IMR-90 (cell line): ENCODE measurements around the gene BTNL8. TPM values are rescaled to one million over a fixed set of nuclear protein-coding genes. Genes with fewer than 3 reads are reported as not detected.

Experiments
- ATAC-seq: fragments of 200-7000 bp; cut with Tn5 transposase; 2 replicates; pipeline ENCODE4 v1.9.1; 2020; ENCODE audit warnings: low read depth, mild to moderate bottlenecking, moderate library complexity
- BruUV-seq: library from RNA; stranded (reverse); fragments of 400-500 nt; replicated peaks from 2 replicates; lab custom pipeline; 2021; lab: Mats Ljungman, UMichigan
- CTCF ChIA-PET: fragments of 300-600 bp; formaldehyde crosslinking; extraction: SDS; loops from one replicate; lab custom pipeline; 2021; ENCODE audit warnings: antibody characterized with exemption; lab: Yijun Ruan, JAX
- POLR2A ChIA-PET: fragments of 300-600 bp; sonication (Branson Sonifier 250); formaldehyde crosslinking; loops from one replicate; lab custom pipeline; 2022; ENCODE audit warnings: antibody characterized with exemption; ENCODE audit not compliant: unreplicated experiment; lab: Charles Lee
- DNase-seq: peaks from one replicate; pipeline ENCODE4 v3.0.0; 2013
- H2AFZ ChIP-seq: replicated peaks from 2 replicates; pipeline ENCODE3; 2013; ENCODE audit warnings: low read length, mild to moderate bottlenecking; ENCODE audit not compliant: poor library complexity
- H2AK5ac ChIP-seq: 2 replicates; pipeline ENCODE4 v1.6.1; 2013; ENCODE audit warnings: low read depth, low read length, inconsistent platforms
- H2AK9ac ChIP-seq: replicated peaks from 2 replicates; pipeline ENCODE3; 2013; ENCODE audit warnings: mild to moderate bottlenecking, low read depth, low read length, moderate library complexity; ENCODE audit not compliant: poor library complexity
- H2BK120ac ChIP-seq: 2 replicates; pipeline ENCODE4 v1.6.1; 2013; ENCODE audit warnings: low read depth, low read length, inconsistent platforms
- H2BK15ac ChIP-seq: 3 replicates; pipeline ENCODE4 v1.6.1; 2013; ENCODE audit warnings: low read depth, low read length, inconsistent platforms
- H2BK20ac ChIP-seq: 2 replicates; pipeline ENCODE4 v1.6.1; 2013; ENCODE audit warnings: low read depth, mild to moderate bottlenecking, inconsistent platforms, low read length, moderate library complexity
- H2BK5ac ChIP-seq: 2 replicates; pipeline ENCODE4 v1.6.1; 2013; ENCODE audit warnings: mild to moderate bottlenecking, low read depth, low read length, inconsistent platforms; ENCODE audit not compliant: poor library complexity, severe bottlenecking
- H3K14ac ChIP-seq: replicated peaks from 2 replicates; pipeline ENCODE4 v1.6.1; 2013; ENCODE audit warnings: low read depth, low read length, inconsistent platforms
- H3K18ac ChIP-seq: 2 replicates; pipeline ENCODE4 v1.6.1; 2013; ENCODE audit warnings: low read depth, low read length, control low read depth
- H3K23ac ChIP-seq: 2 replicates; pipeline ENCODE4 v1.6.1; 2013; ENCODE audit warnings: low read depth, low read length, inconsistent platforms
- H3K27ac ChIP-seq: 2 replicates; pipeline ENCODE4 v1.5.1; 2013; ENCODE audit warnings: mild to moderate bottlenecking, control low read depth, low read length; ENCODE audit not compliant: insufficient read depth
- H3K27me3 ChIP-seq: 2 replicates; pipeline ENCODE4 v1.6.1; 2013; ENCODE audit warnings: low read length; ENCODE audit not compliant: control insufficient read depth, insufficient read depth
- H3K36me3 ChIP-seq: 2 replicates; pipeline ENCODE4 v1.6.1; 2013; ENCODE audit warnings: low read length, mixed read lengths; ENCODE audit not compliant: control insufficient read depth, insufficient read depth
- H3K4ac ChIP-seq: 2 replicates; pipeline ENCODE4 v1.6.1; 2013; ENCODE audit warnings: low read depth, low read length, inconsistent platforms
- H3K4me1 ChIP-seq: 2 replicates; pipeline ENCODE4 v1.6.1; 2013; ENCODE audit warnings: low read length, mixed read lengths; ENCODE audit not compliant: control insufficient read depth, insufficient read depth
- H3K4me2 ChIP-seq: 2 replicates; pipeline ENCODE4 v1.6.1; 2013; ENCODE audit warnings: low read depth, mild to moderate bottlenecking, control low read depth, low read length, moderate library complexity
- H3K4me3 ChIP-seq: 2 replicates; pipeline ENCODE4 v1.5.1; 2013; ENCODE audit warnings: low read depth, mild to moderate bottlenecking, control low read depth, low read length, moderate library complexity; ENCODE audit not compliant: insufficient read depth
- H3K56ac ChIP-seq: 2 replicates; pipeline ENCODE4 v1.6.1; 2013; ENCODE audit warnings: low read length, inconsistent platforms; ENCODE audit not compliant: insufficient read depth; ENCODE audit errors: extremely low read depth
- H3K79me1 ChIP-seq, 2 experiments: 2 replicates each; pipeline ENCODE4 v1.6.1; 2013; ENCODE audit warnings: low read length in 2 of 2, inconsistent platforms in 1 of 2, low read depth in 1 of 2
- H3K9ac ChIP-seq: 2 replicates; pipeline ENCODE4 v1.6.1; 2013; ENCODE audit warnings: low read depth, low read length, control low read depth
- H3K9me1 ChIP-seq: 2 replicates; pipeline ENCODE4 v1.6.1; 2013; ENCODE audit warnings: low read length, inconsistent platforms; ENCODE audit not compliant: insufficient read depth
- H3K9me3 ChIP-seq: 2 replicates; pipeline ENCODE4 v1.6.1; 2013; ENCODE audit warnings: low read length; ENCODE audit not compliant: control insufficient read depth, insufficient read depth
- H4K20me1 ChIP-seq: 2 replicates; pipeline ENCODE4 v1.6.1; 2013; ENCODE audit warnings: low read length, inconsistent platforms; ENCODE audit not compliant: insufficient read depth
- H4K5ac ChIP-seq: 2 replicates; pipeline ENCODE4 v1.6.1; 2013; ENCODE audit warnings: mild to moderate bottlenecking, low read depth, low read length, control low read depth
- H4K8ac ChIP-seq, 2 experiments: 2 replicates each; pipeline ENCODE4 v1.6.1; 2013; ENCODE audit warnings: low read depth in 2 of 2, low read length in 2 of 2, control low read depth in 1 of 2, inconsistent platforms in 1 of 2
- H4K91ac ChIP-seq: 2 replicates; pipeline ENCODE4 v1.6.1; 2013; ENCODE audit warnings: low read depth, low read length, inconsistent platforms; ENCODE audit not compliant: insufficient read depth
- BHLHE40 ChIP-seq: fragments of 150-350 bp; IDR thresholded peaks from 2 replicates; pipeline ENCODE4 v1.6.1; 2016; ENCODE audit warnings: mild to moderate bottlenecking, low read depth, low read length
- CEBPB ChIP-seq: IDR thresholded peaks from 2 replicates; pipeline ENCODE4 v1.6.1; 2012; ENCODE audit warnings: low read depth, low read length, improper control_type of control experiment
- CTCF ChIP-seq: conservative IDR thresholded peaks from 2 replicates; pipeline ENCODE4 v1.5.1; 2012; ENCODE audit warnings: mild to moderate bottlenecking, low read depth, low read length, improper control_type of control experiment
- ELK1 ChIP-seq: fragments of 150-350 bp; IDR thresholded peaks from 2 replicates; pipeline ENCODE4 v1.6.1; 2016; ENCODE audit warnings: low read depth, mild to moderate bottlenecking, low read length, moderate library complexity, borderline replicate concordance
- FOS ChIP-seq: fragments of 150-350 bp; IDR thresholded peaks from 2 replicates; pipeline ENCODE4 v1.6.1; 2016; ENCODE audit warnings: low read depth, low read length
- MAFK ChIP-seq: IDR thresholded peaks from 2 replicates; pipeline ENCODE4 v1.6.1; 2012; ENCODE audit warnings: low read depth, low read length, improper control_type of control experiment
- MXI1 ChIP-seq: IDR thresholded peaks from 2 replicates; pipeline ENCODE4 v1.6.1; 2012; ENCODE audit warnings: low read depth, mild to moderate bottlenecking, low read length, moderate library complexity, borderline replicate concordance
- POLR2A ChIP-seq: IDR thresholded peaks from 2 replicates; pipeline ENCODE4 v1.6.1; 2012; ENCODE audit warnings: mild to moderate bottlenecking, low read depth, low read length
- RCOR1 ChIP-seq: IDR thresholded peaks from 2 replicates; pipeline ENCODE4 v1.6.1; 2012; ENCODE audit warnings: mild to moderate bottlenecking, low read length, improper control_type of control experiment; ENCODE audit not compliant: insufficient replicate concordance
- USF2 ChIP-seq: fragments of 150-350 bp; IDR thresholded peaks from 2 replicates; pipeline ENCODE4 v1.6.1; 2017; ENCODE audit warnings: mild to moderate bottlenecking, antibody characterized with exemption, low read length, low read depth
- WGBS, 2 experiments: methylation state at CpG; one replicate each; pipeline versions ENCODE4 v1.1.5 to v1.1.7; 2013; ENCODE audit warnings: missing lambda C conversion rate in 2 of 2; ENCODE audit not compliant: insufficient read length in 1 of 2; ENCODE audit errors: extremely low coverage in 2 of 2; 5-methylcytosine and 5-hydroxymethylcytosine counted together
- dilution Hi-C: fragments of 300-500 bp; cut with HindIII; formaldehyde crosslinking; loops from one replicate; pipeline ENCODE4 v1.14.3; 2018; ENCODE audit warnings: low sequenced_read_pairs; ENCODE audit not compliant: unreplicated experiment
- in situ Hi-C: fragments of 300-500 bp; cut with MboI; formaldehyde crosslinking; loops from 3 replicates; pipeline ENCODE4 v1.14.3; 2019; ENCODE audit warnings: low sequenced_read_pairs, inconsistent platforms, mixed read lengths
- intact Hi-C: fragments of 100-400 bp; cut with micrococcal nuclease; formaldehyde crosslinking; loops from 2 replicates; pipeline ENCODE4 v1.10.0; 2022
- polyA plus RNA-seq, 3 experiments: library from polyadenylated mRNA; depleted of rRNA; stranded (reverse); fragments of >200 nt; gene quantifications; 2 replicates each; pipeline ENCODE4 v1.2.3, GENCODE V29; 2012; ENCODE audit warnings: low replicate concordance in 1 of 3
- total RNA-seq: library from RNA; depleted of rRNA; stranded (reverse); fragments of >200 nt; gene quantifications from 2 replicates; pipeline ENCODE4 v1.2.3, GENCODE V29; 2012

The BTNL8 gene
- total and polyA plus RNA-seq, 2 of the 4 experiments (the other 2 are of a cell fraction): not detected

- DNase-seq (no peak), ATAC-seq (no peak)
- Histone ChIP-seq H3K27me3 (no peaks in the 10 kb centered on the region), H2AK9ac (no peak overlapping the region), H3K36me3 (no peaks in the 10 kb centered on the region), H2BK20ac (no peak overlapping the region), H4K20me1 (no peaks in the 10 kb centered on the region), H4K91ac (no peak overlapping the region), H3K4me1 (no peaks in the 10 kb centered on the region), H3K56ac (no peak overlapping the region), H3K18ac (no peak overlapping the region), H3K4me3 (no peak overlapping the region), H2AFZ (no peak overlapping the region), H3K9ac (no peak overlapping the region), H4K5ac (no peak overlapping the region), H3K4me2 (no peak overlapping the region), H4K8ac (no peak overlapping the region), H3K27ac (no peak overlapping the region), H3K14ac (no peak overlapping the region), H3K9me1 (no peaks in the 10 kb centered on the region), H3K9me3 (no peaks in the 10 kb centered on the region; the same call in 1 of the 2 replicates), H3K23ac (no peak overlapping the region), H2BK120ac (no peak overlapping the region), H2BK5ac (no peak overlapping the region), H2AK5ac (no peak overlapping the region), H3K4ac (no peak overlapping the region), H2BK15ac (no peak overlapping the region), H3K79me1 (no peaks in the 10 kb centered on the region)
- CTCF ChIA-PET: no interaction called here
- BruUV-seq: no TSS peak
- TF ChIP-seq CEBPB: no peak
- TF ChIP-seq ELK1: no peak
- no peak for TF ChIP-seq MXI1
- TF ChIP-seq RCOR1: no peak
- no peak for TF ChIP-seq USF2
- no peak for TF ChIP-seq BHLHE40
- no peak for TF ChIP-seq MAFK
- no peak for TF ChIP-seq FOS
- no peak for TF ChIP-seq POLR2A
- no peak for TF ChIP-seq CTCF
- WGBS, 2 experiments: no CpG with 5 or more reads among the region's 4 CpGs
- dilution Hi-C loops (no loop called here), intact Hi-C loops (no loop called here), in situ Hi-C loops (no loop called here)
- POLR2A ChIA-PET: no interaction called here
Measured at GRCh38 chr5:180970875-180971274, 71.9 kb downstream of the BTNL8 start.
